HepG2 (cell line): ENCODE measurements around the gene CPB2. TPM values are rescaled to one million over a fixed set of nuclear protein-coding genes. Genes with fewer than 3 reads are reported as not detected.

Experiments
- GATA4 ChIP-seq: sonication (generic); IDR thresholded peaks from 2 replicates; pipeline ENCODE4 v1.6.1; 2016; ENCODE audit warnings: antibody characterized with exemption, low read depth, borderline replicate concordance
- KAT2B ChIP-seq: fragments of 150-350 bp; IDR thresholded peaks from 2 replicates; pipeline ENCODE4 v1.6.1; 2014; ENCODE audit warnings: low read depth, low read length, borderline replicate concordance
- MBNL3 ChIP-seq: fragments of 250-450 bp; sonication (Bioruptor Pico); conservative IDR thresholded peaks from 2 replicates; pipeline ENCODE4 v1.8.0; 2022; ENCODE audit warnings: mild to moderate bottlenecking, inconsistent platforms
- RAD21 ChIP-seq: fragments of 450-650 bp; formaldehyde crosslinking; IDR thresholded peaks from 2 replicates; pipeline ENCODE4 v1.5.0; 2020; ENCODE audit warnings: mild to moderate bottlenecking
- SCMH1 ChIP-seq: sonication (generic); formaldehyde crosslinking; IDR thresholded peaks from 2 replicates; pipeline ENCODE4 v1.9.0; 2021; ENCODE audit warnings: missing genetic modification reagents, mild to moderate bottlenecking, borderline replicate concordance
- SOX5 ChIP-seq: IDR thresholded peaks from 2 replicates; pipeline ENCODE4 v1.6.1; 2016; ENCODE audit warnings: borderline replicate concordance
- SRSF9 ChIP-seq: fragments of 200-400 bp; formaldehyde crosslinking; IDR thresholded peaks from 2 replicates; pipeline ENCODE4 v1.6.1; 2018; ENCODE audit warnings: borderline replicate concordance, mild to moderate bottlenecking, low read depth, low read length; ENCODE audit not compliant: insufficient read depth, poor library complexity, severe bottlenecking
- ZBTB8A ChIP-seq: sonication (generic); formaldehyde crosslinking; IDR thresholded peaks from 2 replicates; pipeline ENCODE4 v1.4.0; 2020; ENCODE audit warnings: mild to moderate bottlenecking, low read depth, missing genetic modification reagents, borderline replicate concordance
- ZZZ3 ChIP-seq: sonication (generic); formaldehyde crosslinking; IDR thresholded peaks from 2 replicates; pipeline ENCODE4 v1.4.0; 2020; ENCODE audit warnings: missing genetic modification reagents, mild to moderate bottlenecking, borderline replicate concordance
- polyA plus RNA-seq, 8 experiments: library from polyadenylated mRNA; depleted of rRNA in 3 of 8; stranded (reverse) in 7 of 8; unstranded in 1 of 8; fragments of >200 nt; fragmentation: Illumina TruSeq in 4 of 8; extraction: Trizol in 4 of 8; gene quantifications; 2 replicates each; pipeline versions ENCODE4 v1.2.1 to v1.2.3, GENCODE V29; 2011 to 2016; ENCODE audit warnings: low read depth in 4 of 8, missing spikeins in 1 of 8, mixed read lengths in 1 of 8; ENCODE audit not compliant: insufficient read depth in 1 of 8
- total RNA-seq, 5 experiments: library from RNA; depleted of rRNA; stranded (reverse); fragments of >200 nt; fragmentation: Illumina TruSeq; extraction: Trizol; gene quantifications; 2 replicates each; pipeline ENCODE4 v1.2.3, GENCODE V29; 2016; ENCODE audit warnings: low read depth in 1 of 5
- TF ChIP-seq, protein P1 (sequence below): sonication (generic); formaldehyde crosslinking; IDR thresholded peaks from 2 replicates; pipeline ENCODE4 v1.4.0; 2020; ENCODE audit warnings: mild to moderate bottlenecking, missing genetic modification reagents
- TF ChIP-seq, protein P2 (sequence below): IDR thresholded peaks from 2 replicates; pipeline ENCODE4 v1.6.1; 2016; ENCODE audit warnings: mild to moderate bottlenecking, missing biosample characterization, missing genetic modification reagents
- TF ChIP-seq, protein P3 (sequence below): sonication (generic); formaldehyde crosslinking; IDR thresholded peaks from 2 replicates; pipeline ENCODE4 v1.4.0; 2020; ENCODE audit warnings: missing genetic modification reagents
- TF ChIP-seq, protein P4 (sequence below): sonication (generic); formaldehyde crosslinking; IDR thresholded peaks from 2 replicates; pipeline ENCODE4 v1.8.0; 2022; ENCODE audit warnings: missing genetic modification reagents, low read depth, mild to moderate bottlenecking, borderline replicate concordance

Gene CPB2
- total and polyA plus RNA-seq, 2 of the 13 experiments (the other 11 are each of a cell fraction or from before 2014, with no cell fraction given): 125 to 140 TPM

DNA sequence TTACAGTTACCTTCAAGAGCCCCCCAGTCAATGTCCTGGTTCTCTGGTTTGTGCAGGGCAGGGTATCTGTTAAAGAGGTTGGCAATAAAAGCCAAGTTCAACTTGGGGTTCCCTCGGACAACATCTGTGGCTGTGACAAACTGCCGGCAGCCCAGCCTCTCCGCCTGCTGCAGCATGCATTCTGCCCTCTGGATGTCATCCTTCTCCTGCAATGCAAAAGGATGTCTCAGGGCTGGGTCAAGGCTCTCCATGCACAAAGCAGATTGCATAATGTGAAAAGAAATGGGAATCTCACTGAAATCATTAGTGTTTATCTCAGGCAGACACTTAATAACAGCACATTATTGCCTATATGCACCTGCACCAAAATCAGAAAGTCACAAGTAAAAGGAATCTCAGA is 42.1 kb upstream of the CPB2 start (continued):
- TF ChIP-seq, protein P1, sequence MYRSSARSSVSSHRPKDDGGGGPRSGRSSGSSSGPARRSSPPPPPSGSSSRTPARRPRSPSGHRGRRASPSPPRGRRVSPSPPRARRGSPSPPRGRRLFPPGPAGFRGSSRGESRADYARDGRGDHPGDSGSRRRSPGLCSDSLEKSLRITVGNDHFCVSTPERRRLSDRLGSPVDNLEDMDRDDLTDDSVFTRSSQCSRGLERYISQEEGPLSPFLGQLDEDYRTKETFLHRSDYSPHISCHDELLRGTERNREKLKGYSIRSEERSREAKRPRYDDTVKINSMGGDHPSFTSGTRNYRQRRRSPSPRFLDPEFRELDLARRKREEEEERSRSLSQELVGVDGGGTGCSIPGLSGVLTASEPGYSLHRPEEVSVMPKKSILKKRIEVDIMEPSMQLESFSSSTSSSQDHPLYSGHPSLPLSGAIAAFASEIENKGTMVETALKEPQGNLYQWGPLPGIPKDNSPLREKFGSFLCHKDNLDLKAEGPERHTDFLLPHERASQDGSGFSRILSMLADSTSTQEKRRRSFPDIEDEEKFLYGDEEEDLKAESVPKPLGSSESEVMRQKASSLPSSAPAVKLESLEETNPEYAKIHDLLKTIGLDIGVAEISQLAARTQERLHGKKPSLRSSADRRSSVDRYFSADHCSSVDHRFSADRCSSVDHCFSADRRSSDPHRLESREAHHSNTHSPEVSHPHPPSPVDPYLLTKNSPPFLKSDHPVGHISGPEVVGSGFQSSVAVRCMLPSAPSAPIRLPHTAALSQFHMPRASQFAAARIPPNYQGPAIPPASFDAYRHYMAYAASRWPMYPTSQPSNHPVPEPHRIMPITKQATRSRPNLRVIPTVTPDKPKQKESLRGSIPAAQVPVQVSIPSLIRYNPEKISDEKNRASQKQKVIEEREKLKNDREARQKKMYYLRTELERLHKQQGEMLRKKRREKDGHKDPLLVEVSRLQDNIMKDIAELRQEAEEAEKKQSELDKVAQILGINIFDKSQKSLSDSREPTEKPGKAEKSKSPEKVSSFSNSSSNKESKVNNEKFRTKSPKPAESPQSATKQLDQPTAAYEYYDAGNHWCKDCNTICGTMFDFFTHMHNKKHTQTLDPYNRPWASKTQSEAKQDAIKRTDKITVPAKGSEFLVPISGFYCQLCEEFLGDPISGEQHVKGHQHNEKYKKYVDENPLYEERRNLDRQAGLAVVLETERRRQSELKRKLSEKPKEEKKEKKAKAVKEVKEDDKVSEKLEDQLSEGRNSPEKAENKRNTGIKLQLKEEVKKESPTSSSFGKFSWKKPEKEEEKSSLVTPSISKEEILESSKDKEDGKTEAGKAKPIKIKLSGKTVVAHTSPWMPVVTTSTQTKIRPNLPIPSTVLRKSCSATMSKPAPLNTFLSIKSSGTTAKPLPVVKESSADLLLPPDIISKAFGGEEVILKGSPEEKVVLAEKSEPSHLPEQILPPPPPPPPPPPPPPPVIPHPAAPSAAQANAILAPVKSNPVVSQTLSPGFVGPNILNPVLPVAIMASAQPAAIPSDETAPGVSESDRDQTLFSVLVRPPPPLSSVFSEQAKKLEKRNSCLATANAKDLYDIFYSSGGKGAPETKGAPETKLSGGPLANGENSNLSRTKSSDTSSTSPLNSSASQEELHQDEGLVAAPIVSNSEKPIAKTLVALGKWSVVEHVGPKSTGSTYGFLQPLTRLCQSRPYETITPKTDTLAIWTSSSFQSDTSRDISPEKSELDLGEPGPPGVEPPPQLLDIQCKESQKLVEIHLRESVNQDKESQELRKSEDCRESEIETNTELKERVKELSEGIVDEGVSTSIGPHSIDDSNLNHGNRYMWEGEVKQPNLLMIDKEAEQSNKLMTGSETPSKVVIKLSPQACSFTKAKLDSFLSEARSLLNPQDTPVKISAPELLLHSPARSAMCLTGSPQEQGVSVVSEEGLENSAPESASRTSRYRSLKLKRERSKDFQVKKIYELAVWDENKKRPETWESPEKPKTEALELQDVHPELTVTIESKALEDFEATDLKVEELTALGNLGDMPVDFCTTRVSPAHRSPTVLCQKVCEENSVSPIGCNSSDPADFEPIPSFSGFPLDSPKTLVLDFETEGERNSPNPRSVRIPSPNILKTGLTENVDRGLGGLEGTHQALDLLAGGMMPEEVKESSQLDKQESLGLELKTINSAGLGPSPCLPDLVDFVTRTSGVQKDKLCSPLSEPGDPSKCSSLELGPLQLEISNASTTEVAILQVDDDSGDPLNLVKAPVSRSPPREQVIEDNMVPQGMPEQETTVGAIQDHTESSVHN: no peak
- TF ChIP-seq RAD21 (CRISPR knock-in tag) (peak; percentile 84), SOX5 (no peak), GATA4 (no peak), KAT2B (no peak), ZBTB8A (CRISPR knock-in tag) (no peak), SCMH1 (CRISPR knock-in tag) (no peak), MBNL3 (CRISPR knock-in tag) (no peak), ZZZ3 (CRISPR knock-in tag) (no peak), SRSF9 (no peak)
- TF ChIP-seq, protein P2, sequence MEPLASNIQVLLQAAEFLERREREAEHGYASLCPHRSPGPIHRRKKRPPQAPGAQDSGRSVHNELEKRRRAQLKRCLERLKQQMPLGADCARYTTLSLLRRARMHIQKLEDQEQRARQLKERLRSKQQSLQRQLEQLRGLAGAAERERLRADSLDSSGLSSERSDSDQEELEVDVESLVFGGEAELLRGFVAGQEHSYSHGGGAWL (CRISPR knock-in tag): no peak
- TF ChIP-seq, protein P3, sequence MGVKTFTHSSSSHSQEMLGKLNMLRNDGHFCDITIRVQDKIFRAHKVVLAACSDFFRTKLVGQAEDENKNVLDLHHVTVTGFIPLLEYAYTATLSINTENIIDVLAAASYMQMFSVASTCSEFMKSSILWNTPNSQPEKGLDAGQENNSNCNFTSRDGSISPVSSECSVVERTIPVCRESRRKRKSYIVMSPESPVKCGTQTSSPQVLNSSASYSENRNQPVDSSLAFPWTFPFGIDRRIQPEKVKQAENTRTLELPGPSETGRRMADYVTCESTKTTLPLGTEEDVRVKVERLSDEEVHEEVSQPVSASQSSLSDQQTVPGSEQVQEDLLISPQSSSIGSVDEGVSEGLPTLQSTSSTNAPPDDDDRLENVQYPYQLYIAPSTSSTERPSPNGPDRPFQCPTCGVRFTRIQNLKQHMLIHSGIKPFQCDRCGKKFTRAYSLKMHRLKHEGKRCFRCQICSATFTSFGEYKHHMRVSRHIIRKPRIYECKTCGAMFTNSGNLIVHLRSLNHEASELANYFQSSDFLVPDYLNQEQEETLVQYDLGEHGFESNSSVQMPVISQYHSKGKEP (CRISPR knock-in tag): no peak
- TF ChIP-seq, protein P4, sequence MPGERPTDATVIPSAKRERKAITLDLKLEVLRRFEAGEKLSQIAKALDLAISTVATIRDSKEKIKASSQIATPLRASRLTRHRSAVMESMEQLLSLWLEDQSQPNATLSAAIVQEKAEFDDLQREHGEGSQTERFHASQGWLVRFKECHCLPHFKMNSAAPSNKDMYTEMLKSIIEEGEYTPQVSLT (CRISPR knock-in tag): no peak
